H1 (cell line): Measurements from ENCODE around the gene KLRC2. TPM values are rescaled to one million over a fixed set of nuclear protein-coding genes. Genes with fewer than 3 reads are reported as not detected.

Experiments
- CBX8 ChIP-seq: fragments of 300-800, 300-1000 bp; sonication (generic); IDR thresholded peaks from 2 replicates; pipeline ENCODE4 v1.7.1; 2016; ENCODE audit warnings: low read depth, low read length, borderline replicate concordance
- NRF1 ChIP-seq: IDR thresholded peaks from 2 replicates; pipeline ENCODE4 v1.6.1; 2011; ENCODE audit warnings: mild to moderate bottlenecking, low read depth, low read length, improper control_type of control experiment
- SAP30 ChIP-seq: fragments of 300-600 bp; sonication (generic); IDR thresholded peaks from 2 replicates; pipeline ENCODE4 v1.7.1; 2012; ENCODE audit warnings: low read length, moderate library complexity, mild to moderate bottlenecking, inconsistent platforms; ENCODE audit not compliant: insufficient read depth, insufficient replicate concordance
- polyA plus RNA-seq, 7 experiments: library from polyadenylated mRNA; depleted of rRNA in 3 of 7; stranded (reverse) in 5 of 7; unstranded in 2 of 7; fragments of >200 nt in 5 of 7; fragments of 200-250 nt in 2 of 7; gene quantifications; 1 replicate in 5 of 7; 2 replicates in 1 of 7; 4 replicates in 1 of 7; pipeline versions ENCODE4 v1.2.1 to v1.2.3, GENCODE V29; 2011 to 2013; ENCODE audit warnings: missing spikeins in 2 of 7, mixed read lengths in 2 of 7
- total RNA-seq: library from RNA; stranded (reverse); fragmentation: NEBNext Ultra II Directional; extraction: Animal tissue kit (Norgen Biotek cat#: 25700); gene quantifications from 2 replicates; pipeline ENCODE4 v1.2.1, GENCODE V29; 2021

The KLRC2 gene
- total and polyA plus RNA-seq, 2 of the 8 experiments (the other 6 are each of a cell fraction or from before 2014, with no cell fraction given): not detected

GRCh38 chr12:10393291-10393690, 42.5 kb downstream of the KLRC2 start (continued):
- TF ChIP-seq CBX8 (no peak), NRF1 (no peak), SAP30 (no peak)
